Hematopoietic multipotent progenitor cell treated with erythropoietin and hydrocortisone succinate and interleukin-3 and kit ligand, for 17 days (in vitro differentiated cells): ENCODE measurements around the gene BAZ2B.

Source experiments
- DNase-seq: peaks from one replicate; pipeline ENCODE4 v3.0.0-alpha.2; 2015; ENCODE audit warnings: low spot score

Gene BAZ2B

GRCh38 chr2:159573846-159574606 lies 42.3 kb downstream of the BAZ2B start:
- no peak for DNase-seq

GRCh38 chr2:159573294-159573693 lies 43.1 kb downstream of the BAZ2B start:
- no peak for DNase-seq

GRCh38 chr2:159572459-159572858 lies 43.9 kb downstream of the BAZ2B start:
- no peak for DNase-seq

GRCh38 chr2:159571540-159572260 lies 44.6 kb downstream of the BAZ2B start:
- DNase-seq = no peak

- DNase-seq = no peak
These were observed 52.3 kb downstream of the BAZ2B start for GRCh38 chr2:159564081-159564480.

- no peak for DNase-seq
These were observed 54.1 kb downstream of the BAZ2B start for GRCh38 chr2:159562248-159562647.

- no peak for DNase-seq
These were observed 54.6 kb downstream of the BAZ2B start for GRCh38 chr2:159561786-159562185.

GRCh38 chr2:159561242-159561641 lies 55.1 kb downstream of the BAZ2B start:
- no peak for DNase-seq

- DNase-seq = no peak
These were observed 57.3 kb downstream of the BAZ2B start for GRCh38 chr2:159559034-159559433.

GRCh38 chr2:159558479-159558878 lies 57.9 kb downstream of the BAZ2B start:
- no peak for DNase-seq

- peak; percentile 38 for DNase-seq
These were observed 58.8 kb downstream of the BAZ2B start for GRCh38 chr2:159557437-159558034.

GRCh38 chr2:159555651-159556392 lies 60.5 kb downstream of the BAZ2B start:
- DNase-seq = no peak

GRCh38 chr2:159553727-159554126 lies 62.6 kb downstream of the BAZ2B start:
- DNase-seq = no peak

- no peak for DNase-seq
These were observed 64.5 kb downstream of the BAZ2B start for GRCh38 chr2:159551806-159552205.

- no peak for DNase-seq
These were observed 66.1 kb downstream of the BAZ2B start for GRCh38 chr2:159550231-159550630.

- no peak for DNase-seq
These were observed 67.1 kb downstream of the BAZ2B start for GRCh38 chr2:159549234-159549633.

- no peak for DNase-seq
These were observed 69.5 kb downstream of the BAZ2B start for GRCh38 chr2:159546716-159547430.

GRCh38 chr2:159546039-159546438 lies 70.3 kb downstream of the BAZ2B start:
- DNase-seq = no peak

- no peak for DNase-seq
These were observed 71.3 kb downstream of the BAZ2B start for GRCh38 chr2:159545085-159545484.

- no peak for DNase-seq
These were observed 74.2 kb downstream of the BAZ2B start for GRCh38 chr2:159542101-159542500.

GRCh38 chr2:159539701-159540100 lies 76.6 kb downstream of the BAZ2B start:
- DNase-seq = no peak

- DNase-seq = no peak
These were observed 77.5 kb downstream of the BAZ2B start for GRCh38 chr2:159538801-159539200.
